ENCODE measurements around the gene CDHR3. TPM values are rescaled to one million over a fixed set of nuclear protein-coding genes. Genes with fewer than 3 reads are reported as not detected.

The CDHR3 gene
- total RNA-seq, 2 donors from 2014 or later = 3.5 to 3.7 TPM

DNA sequence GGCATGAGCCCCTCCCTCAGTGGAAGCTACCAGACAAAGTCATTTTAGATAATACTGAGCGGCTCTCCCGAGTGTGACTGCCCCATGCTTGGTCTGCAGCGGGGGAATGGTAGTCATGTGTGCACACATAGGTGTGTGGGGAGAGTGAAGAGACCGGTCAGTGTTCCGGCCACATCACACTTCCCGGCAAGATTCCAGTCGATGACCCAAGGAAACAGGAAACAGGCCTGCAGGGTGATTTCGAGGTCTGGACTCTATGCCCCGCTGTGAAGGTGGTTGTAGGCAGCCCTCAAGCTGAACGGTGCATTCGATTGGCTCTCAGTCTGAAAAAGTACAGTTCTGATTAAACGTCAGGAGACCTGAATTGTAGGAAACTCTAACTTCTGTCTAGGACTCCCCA, 75.9 kb downstream of the CDHR3 start:
- DNase-seq (ENCODE audit: low spot score) = no peak
- intact Hi-C loops (cut with DNase I) = no loop called here

DNA sequence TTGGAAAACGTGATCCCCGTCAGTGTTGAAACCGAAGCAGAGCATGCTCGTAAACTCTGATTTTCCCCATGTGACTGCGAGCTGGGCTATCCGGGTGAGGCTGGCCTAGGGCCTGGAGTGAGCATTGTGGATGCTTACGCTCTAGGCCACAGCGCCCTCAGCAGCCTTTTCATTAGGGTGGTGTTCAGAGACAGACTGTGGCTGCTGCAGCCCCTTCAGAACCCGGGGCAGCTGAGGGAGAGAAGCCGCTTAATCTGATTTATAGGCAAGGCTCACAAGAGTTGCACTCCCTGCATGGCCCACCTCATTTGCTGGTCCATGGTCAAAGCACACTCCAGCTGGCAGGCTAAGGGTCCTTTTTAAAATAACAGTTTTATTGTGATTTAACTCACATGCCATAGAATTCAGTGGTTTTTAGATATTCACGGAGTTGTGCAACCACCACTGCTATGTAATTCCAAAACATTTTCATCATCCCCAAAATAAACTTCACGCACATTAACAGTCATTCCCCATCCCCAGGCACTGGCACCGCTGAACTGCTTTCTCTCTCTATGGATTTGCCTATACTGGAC, 76.5 kb downstream of the CDHR3 start:
- intact Hi-C loops (cut with DNase I) = loop anchor here (5.0 kb wide), 2 partner anchors 277 to 387 kb away; no protein-coding TSS in a partner anchor
- DNase-seq (ENCODE audit: low spot score) = no peak

DNA sequence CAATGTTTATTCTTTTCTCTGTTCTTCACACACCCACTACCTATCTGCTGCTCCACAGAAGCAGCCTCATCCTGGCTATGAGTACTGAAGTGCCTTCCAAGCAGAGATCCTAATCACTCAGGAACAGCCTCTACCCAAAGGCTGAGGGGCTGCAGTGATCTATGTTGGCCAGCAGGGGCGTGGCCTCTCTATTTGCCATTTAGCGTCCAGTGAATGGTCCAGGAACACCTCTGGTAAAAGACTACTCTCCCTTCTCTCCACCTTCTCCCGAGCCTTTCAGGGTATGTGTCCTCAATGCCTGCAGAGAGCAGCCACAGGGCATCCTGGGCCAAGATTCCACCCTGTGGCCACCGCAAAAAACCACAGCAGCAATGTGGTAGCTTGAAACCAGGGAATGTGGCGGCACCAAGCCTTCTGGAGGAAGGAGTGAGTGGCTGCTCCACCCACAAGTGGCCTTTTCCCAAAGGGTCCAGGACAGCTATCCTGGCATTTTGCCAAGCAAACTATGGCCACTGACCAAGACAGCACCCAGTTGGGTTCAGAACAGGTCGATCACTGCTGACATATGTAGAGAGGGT, 78.2 kb downstream of the CDHR3 start:
- no peak for DNase-seq (ENCODE audit: low spot score)
- intact Hi-C loops (cut with DNase I) = loop anchor here (5.0 kb wide), 2 partner anchors 279 to 389 kb away; no protein-coding TSS in a partner anchor

DNA sequence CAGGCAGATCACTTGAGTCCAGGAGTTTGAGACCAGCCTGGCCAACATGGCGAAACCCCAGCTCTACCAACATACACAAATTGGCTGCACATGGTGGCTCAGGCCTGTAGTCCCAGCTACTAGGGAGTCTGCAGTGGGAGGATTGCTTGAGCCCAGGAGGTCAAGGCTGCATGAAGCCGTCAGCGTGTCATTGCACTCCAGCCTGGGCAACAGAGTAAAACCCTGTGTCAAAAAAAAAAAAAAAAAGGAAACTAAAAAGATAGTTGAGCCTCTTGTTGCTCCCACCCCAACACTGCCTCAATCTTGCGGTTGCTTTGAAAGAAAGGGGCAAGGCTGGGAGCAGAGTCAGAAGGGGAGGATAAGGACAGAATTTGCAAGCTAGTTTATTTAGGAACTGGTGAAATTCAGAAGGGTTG, 79.1 kb downstream of the CDHR3 start:
- intact Hi-C loops (cut with DNase I) = loop anchor here (5.0 kb wide), 2 partner anchors 280 to 390 kb away; no protein-coding TSS in a partner anchor
- no peak for DNase-seq (ENCODE audit: low spot score)

DNA sequence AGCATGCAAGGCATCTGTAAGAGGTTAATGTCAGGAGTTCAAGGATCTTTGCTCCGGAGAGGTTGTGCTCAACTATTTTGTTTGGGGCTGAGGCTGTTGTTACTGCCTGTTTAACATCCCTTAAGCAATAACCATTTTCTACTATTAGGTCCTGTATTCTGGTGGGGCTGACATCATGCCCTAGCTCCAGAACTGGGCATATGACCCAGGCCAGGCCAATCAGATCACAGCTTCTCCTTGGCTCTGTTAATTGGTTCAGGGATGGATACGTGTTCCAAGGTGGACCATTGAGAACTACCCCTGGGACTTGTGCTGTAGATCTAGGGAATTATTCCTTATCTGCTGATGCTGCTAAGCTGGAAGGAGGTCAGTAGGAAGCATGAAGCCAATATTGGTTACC, 82.1 kb downstream of the CDHR3 start:
- no peak for DNase-seq (ENCODE audit: low spot score)
- intact Hi-C loops (cut with DNase I) = no loop called here

DNA sequence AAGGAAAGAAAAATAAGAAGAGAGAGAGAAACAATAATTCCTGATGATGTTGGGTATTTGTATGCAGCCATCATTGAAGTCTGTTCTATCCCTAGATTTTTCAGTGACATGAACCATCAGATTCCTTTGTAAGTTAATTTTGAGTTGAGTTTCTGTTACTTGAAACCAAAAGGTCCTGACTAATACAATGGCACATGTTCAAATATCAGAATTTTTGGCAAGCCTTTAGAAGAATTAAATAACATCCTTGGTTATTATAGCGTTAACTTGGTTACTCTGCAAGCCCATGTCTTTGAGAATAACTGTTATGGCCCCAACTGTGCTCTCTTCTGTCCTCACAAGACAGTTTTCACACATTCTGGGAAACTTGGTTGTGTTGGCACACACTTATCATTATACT, 82.5 kb downstream of the CDHR3 start:
- DNase-seq (ENCODE audit: low spot score) = no peak
- intact Hi-C loops (cut with DNase I) = no loop called here

DNA sequence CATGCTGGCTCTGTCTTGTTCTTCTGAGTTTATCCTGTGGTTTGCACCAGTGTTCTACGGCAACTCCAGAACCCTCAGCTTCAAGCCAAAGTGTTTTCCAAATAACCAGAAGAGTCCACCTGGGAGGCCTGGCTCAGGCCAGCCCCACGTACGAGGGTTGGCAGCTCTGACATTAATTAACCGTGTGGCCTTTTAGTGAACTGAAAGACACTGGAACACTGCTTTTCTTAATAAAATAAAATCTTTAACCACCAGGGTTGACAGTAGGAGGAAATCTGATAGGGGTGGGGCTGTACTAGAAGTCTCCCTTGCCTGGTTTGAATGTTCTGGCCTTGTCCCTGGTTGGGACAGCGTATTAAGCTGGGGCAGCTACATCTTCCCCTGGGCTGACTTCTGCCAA, 84.1 kb downstream of the CDHR3 start:
- no peak for DNase-seq (ENCODE audit: low spot score)
- intact Hi-C loops (cut with DNase I) = loop anchor here in 1 of 2 donors (2.0 kb wide), 1 partner anchor 284 kb away; no protein-coding TSS in a partner anchor

DNA sequence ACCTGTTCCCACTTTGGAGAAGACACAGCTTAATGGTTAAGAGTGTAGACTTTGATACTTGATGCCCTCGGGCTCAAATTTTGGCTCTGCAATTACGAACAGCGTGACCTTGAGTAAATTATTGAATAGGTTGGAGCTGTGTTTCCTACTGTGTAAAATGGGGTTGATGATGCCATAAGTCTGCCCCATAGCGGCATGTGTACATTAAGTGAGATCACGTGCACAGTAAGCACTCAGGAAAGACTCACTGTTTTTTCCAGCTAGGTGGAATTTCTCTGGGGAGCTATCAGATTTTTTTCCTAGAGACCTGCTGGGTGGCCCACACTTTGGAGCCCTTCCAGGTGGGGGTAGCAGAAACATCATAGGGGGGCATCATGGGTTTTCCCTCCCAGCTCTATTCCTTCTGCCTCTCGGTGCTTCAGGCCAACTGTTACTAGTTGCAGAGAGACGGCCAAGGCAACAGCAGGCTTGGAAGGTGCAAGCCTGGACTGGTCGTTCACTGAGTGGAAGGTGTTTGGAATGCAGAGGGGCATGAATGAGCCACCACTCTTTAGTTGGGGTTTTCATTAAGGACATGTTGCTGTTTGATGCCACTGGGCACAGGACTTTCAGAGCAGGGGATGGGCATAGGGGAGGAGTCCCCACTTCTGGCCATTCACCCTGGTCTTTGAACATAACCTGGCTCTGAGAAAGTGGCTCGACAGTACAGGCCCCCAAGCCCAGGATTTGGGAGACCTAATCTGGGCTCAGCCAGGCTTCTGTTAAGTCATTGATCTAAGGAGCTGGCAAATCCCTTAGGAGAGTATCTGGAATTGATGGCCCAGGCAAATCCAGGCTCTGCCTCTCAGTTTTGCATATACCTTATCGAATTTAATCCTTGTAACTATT, 85.0 kb downstream of the CDHR3 start:
- intact Hi-C loops (cut with DNase I) = loop anchor here in 1 of 2 donors (2.0 kb wide), 1 partner anchor 285 kb away; no protein-coding TSS in a partner anchor
- peak; percentile 30 for DNase-seq (ENCODE audit: low spot score)

DNA sequence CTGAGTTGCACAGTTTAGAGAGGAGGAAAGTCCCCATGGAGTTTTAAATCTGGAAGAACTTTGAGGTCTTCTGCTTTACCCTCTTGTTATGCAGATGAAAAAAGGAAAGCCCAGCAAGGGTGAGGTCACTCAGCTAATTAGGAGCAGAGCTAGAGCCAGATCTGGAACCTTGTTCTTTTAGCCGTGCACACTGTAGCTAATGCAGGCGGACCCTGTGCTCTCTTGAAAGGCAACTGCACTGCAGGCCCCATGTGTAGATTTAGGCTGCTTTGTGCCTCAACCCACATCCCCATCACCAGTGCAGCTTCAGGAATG, 85.6 kb downstream of the CDHR3 start:
- intact Hi-C loops (cut with DNase I) = no loop called here
- DNase-seq (ENCODE audit: low spot score) = peak; percentile 34

DNA sequence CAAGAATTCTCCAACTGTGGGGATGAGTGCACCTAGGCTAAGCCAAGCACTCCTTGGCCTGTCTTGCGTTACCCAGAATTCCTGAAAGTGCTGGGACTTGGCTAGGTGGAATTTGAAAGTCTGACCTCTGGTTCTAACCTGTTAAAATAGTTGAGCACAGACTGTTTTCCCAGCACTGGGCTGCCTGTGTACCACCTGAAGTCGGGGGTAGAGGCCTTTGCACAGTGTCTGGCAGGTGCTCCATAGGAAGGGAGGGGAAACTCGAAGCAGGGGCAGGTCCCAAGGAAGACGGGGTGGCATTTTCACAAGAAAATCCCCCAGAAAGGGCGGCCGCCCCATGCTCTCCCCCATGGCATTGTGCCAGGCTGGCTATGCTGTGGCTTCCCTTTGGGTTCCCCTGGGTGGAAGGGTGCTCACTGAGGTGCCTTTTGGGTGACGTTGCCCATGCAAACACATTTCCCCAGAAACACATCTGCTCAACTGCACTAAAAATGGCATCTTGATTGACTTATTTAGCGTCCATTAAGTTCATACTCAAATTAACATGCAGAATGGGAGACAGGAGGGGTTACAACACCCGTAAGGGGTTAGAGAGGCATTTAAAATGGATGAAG, 86.2 kb downstream of the CDHR3 start:
- peak; percentile 76 for DNase-seq (ENCODE audit: low spot score)
- intact Hi-C loops (cut with DNase I) = no loop called here

DNA sequence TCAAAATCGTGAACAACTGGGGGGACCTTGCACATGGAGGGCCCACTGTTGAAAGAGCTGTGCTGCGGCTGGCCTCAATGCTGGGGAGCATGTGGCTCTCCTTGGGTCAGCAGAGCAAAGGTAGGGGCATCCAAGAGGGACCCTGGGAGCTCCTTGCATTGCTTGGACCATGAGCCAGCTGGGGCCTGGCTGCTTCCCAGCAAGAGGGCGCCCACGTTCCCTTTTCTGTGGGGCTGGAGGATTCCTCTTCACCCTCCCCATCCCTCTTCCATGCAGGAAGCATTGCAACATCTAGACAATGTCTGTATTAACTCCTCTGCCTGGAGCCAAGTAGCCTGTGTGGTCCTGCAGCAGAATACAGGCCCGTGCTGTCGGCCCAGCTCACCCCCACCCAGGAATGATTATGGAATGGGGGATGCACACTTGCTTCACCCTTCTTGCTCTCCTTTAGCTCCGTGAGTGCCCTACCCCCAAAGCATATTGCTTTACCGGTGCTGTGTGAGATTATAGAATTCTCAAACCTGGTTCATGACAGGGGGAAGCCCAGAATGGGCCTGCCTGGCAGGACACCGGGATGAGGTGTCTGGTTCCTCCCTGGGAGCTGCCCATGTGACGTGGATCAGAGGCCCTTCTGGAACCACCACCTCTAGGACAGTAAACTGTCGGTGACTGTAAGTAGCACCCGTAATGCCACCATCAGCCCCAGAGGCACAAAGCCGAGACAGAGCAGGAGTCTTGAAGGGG, 87.1 kb downstream of the CDHR3 start:
- intact Hi-C loops (cut with DNase I) = no loop called here
- DNase-seq (ENCODE audit: low spot score) = peak; percentile 84

DNA sequence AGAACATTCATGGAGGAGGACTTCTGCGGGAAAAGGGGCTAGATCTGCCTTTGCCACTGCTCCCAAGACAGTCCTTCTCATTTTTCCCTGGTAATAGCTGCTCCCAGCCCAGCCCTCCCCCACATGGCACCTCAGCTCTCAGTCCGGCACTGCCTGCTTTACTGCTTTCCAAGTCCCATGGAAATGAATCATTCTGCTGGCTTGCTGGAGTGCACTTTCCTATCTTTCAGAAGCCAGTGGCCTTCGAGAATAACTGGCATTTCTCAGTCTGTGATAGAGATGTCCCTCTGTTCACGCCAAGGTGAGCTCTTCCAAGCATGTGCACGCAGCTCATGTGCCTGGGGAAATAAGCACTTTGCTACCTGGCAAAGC, 87.7 kb downstream of the CDHR3 start:
- intact Hi-C loops (cut with DNase I) = no loop called here
- peak; percentile 69 for DNase-seq (ENCODE audit: low spot score)

DNA sequence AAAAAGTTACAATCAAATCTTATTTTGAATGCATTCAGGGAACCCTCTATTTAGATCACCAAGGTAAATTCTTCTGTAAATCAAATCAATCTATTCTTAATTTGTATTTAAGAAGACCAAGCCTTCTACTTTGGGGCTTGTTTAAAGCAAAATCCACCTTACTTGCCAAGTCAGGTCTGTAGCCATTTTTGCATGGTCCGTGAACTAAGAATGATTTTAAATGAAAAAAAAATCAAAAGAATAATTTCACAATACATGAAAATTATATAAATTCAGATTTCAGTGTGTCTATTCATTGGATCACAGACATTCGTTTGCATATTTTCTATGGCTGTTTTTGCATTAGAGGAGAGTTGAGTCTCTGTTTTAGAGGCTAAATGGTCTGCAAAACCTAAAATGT, 89.6 kb downstream of the CDHR3 start:
- DNase-seq (ENCODE audit: low spot score) = no peak
- intact Hi-C loops (cut with DNase I) = no loop called here

DNA sequence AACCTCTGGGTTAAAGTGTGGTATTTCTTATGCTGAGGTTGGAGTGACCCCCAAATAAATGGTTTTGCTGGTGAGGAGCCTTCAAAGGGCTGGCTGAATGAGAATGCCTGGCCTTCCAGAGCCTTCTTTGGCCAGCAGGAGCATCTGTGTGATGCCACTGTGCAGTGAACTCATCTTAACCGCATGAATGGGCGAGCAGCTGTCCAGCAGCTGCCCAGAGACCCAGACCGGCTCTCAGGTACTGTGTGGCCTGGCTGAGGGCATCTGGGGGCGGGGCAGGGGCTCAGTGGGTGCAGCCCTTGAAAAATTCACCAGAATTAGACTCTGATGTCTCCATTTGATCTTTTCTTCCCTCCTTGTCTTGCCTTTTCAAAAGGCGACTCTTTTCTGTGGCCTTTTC, 90.0 kb downstream of the CDHR3 start:
- intact Hi-C loops (cut with DNase I) = no loop called here
- peak; percentile 19 for DNase-seq (ENCODE audit: low spot score)

DNA sequence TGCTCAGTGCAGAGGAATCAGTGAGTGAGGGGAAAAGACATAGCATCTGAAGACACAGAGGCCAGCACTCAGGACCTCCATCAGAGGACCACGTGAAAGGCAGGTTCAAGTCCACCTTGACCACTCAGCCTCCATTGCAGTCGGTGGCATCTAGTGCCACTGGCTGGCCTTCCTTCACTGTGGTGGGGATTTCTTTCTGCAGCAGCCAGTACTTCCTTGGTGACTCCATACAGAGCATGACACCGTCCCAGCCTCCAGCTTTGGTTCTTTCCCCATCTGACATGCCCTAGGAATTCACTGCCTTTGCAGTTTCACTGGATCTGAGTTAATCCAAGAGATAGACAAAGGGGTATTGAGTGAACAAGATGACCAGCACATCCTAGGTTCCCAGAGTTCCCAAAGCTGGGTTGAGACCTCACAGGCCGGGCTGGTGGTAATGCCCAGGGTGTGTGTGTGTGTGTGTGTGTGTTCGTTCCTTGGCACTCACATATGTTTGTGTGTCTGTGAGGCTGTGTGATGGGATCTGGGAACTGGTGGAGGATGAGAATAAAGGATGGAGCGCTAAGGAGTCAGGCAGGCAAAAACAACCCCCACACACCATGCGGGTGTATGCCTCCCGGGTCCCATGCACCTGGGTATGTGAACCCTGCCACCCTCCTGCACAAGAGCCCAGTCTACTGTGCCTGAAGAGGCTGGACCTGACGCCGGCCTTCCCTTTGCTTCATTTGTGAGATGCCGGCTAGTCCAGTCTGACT, 91.3 kb downstream of the CDHR3 start:
- intact Hi-C loops (cut with DNase I) = no loop called here
- peak; percentile 34 for DNase-seq (ENCODE audit: low spot score)

DNA sequence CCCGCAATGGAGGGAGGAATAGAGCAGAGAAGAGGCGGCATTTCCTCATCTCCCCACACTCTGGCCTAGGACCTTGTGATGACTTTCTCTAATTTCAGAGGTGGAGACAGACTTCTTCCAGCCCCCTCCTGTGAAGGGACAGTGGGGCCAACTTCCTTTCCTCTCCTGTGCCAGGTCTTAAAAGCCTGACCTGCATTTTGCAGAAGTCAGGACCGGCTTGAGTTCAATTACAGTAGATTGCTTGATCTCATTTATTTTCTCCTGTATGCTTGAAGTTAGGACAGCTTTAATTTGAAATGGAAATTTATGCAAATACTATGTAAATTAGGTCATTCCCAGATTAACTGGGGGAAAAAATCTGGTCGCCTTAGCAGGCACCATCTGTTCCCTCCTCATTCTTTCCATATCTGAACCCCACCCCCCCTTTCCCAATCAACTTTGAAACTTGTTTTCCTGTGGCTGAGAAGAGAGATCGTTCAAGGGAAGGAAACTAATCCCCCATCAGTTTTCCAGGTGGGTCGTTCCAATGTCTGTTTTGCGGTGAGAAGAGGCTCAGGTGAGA, 92.0 kb downstream of the CDHR3 start:
- intact Hi-C loops (cut with DNase I) = loop anchor here in 1 of 2 donors (5.0 kb wide), 1 partner anchor 1962 kb away; no protein-coding TSS in a partner anchor
- peak; percentile 6 for DNase-seq (ENCODE audit: low spot score)

DNA sequence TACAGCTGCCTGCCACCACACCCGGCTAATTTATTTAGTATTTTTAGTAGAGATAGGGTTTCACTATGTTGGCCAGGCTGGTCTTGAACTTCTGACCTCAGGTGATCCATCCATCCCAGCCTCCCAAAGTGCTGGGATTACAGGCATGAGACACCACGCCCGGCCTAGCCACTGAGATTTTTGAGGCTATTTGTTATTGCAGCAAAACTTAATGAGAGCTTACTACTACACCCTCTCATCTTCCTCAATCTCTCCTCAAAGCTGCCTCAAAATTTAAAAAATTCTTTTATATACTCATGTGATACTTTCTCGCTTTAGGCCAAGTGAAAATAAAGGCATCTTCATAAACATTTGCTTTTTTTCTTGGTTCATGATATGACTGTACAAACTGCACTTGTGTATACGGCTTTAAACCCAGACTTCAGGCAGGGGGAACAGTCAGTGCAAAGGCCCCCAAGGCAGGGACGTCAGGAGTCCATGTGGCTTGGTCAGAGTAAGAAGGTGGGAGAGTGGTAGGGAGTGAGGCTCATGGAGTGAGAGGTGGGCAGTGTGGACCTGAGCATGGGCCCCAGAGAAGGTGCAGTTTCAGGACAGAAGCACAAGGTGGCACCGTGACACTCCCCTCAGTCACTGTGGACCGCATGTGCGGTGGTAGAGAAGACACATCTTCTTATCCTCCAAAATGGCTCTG, 93.6 kb downstream of the CDHR3 start:
- intact Hi-C loops (cut with DNase I) = loop anchor here (1.0 to 5.0 kb wide), 3 partner anchors 96 to 1961 kb away; no protein-coding TSS in a partner anchor
- DNase-seq (ENCODE audit: low spot score) = peak; percentile 88
